Umbilical cord (tissue), 2 donors: ENCODE measurements around the gene OSBP2. TPM values are rescaled to one million over a fixed set of nuclear protein-coding genes. Genes with fewer than 3 reads are reported as not detected.
A peak's percentile ranks its signal among the peaks of the same experiment; 100 is the strongest.

Experiments used
- DNase-seq: peaks from one replicate; pipeline ENCODE4 v3.0.0-alpha.2; 2015; ENCODE audit warnings: low spot score
- total RNA-seq: library from RNA; depleted of rRNA; stranded (reverse); fragments of >200 nt; gene quantifications from one replicate; pipeline ENCODE4 v1.2.3, GENCODE V29; 2014; ENCODE audit warnings: low replicate concordance; ENCODE audit not compliant: insufficient read depth

The OSBP2 gene
- total RNA-seq, 1 donor from 2014 or later, result 16.9 TPM

- no peak for DNase-seq
Observed at GRCh38 chr22:30809086-30809485, 114.4 kb downstream of the OSBP2 start.

GRCh38 chr22:30810105-30810504 is 115.4 kb downstream of the OSBP2 start:
- DNase-seq, result no peak

- no peak for DNase-seq
Observed at GRCh38 chr22:30813936-30814335, 119.3 kb downstream of the OSBP2 start.

GRCh38 chr22:30816413-30816812 is 121.7 kb downstream of the OSBP2 start:
- DNase-seq, result no peak

- DNase-seq, result no peak
Observed at GRCh38 chr22:30821381-30821780, 126.7 kb downstream of the OSBP2 start.

- DNase-seq, result no peak
Observed at GRCh38 chr22:30821863-30822215, 127.2 kb downstream of the OSBP2 start.

GRCh38 chr22:30822216-30823014 is 127.7 kb downstream of the OSBP2 start:
- DNase-seq, result no peak

GRCh38 chr22:30823015-30823370 is 128.3 kb downstream of the OSBP2 start:
- DNase-seq, result no peak

- no peak for DNase-seq
Observed at GRCh38 chr22:30824096-30824495, 129.4 kb downstream of the OSBP2 start.

GRCh38 chr22:30824711-30825110 is 130.0 kb downstream of the OSBP2 start:
- no peak for DNase-seq

- DNase-seq, result no peak
Observed at GRCh38 chr22:30825711-30826505, 131.2 kb downstream of the OSBP2 start.

GRCh38 chr22:30826670-30827355 is 132.1 kb downstream of the OSBP2 start:
- no peak for DNase-seq

- no peak for DNase-seq
Observed at GRCh38 chr22:30827646-30828045, 133.0 kb downstream of the OSBP2 start.

- DNase-seq, result no peak
Observed at GRCh38 chr22:30828187-30829155, 133.8 kb downstream of the OSBP2 start.

GRCh38 chr22:30829901-30830550 is 135.4 kb downstream of the OSBP2 start:
- no peak for DNase-seq

GRCh38 chr22:30830907-30831306 is 136.2 kb downstream of the OSBP2 start:
- DNase-seq, result peak; percentile 12

GRCh38 chr22:30832407-30832987 is 137.8 kb downstream of the OSBP2 start:
- no peak for DNase-seq

- DNase-seq, result no peak
Observed at GRCh38 chr22:30833322-30833721, 138.6 kb downstream of the OSBP2 start.

GRCh38 chr22:30837531-30837930 is 142.9 kb downstream of the OSBP2 start:
- DNase-seq, result no peak

- no peak for DNase-seq
Observed at GRCh38 chr22:30838111-30838510, 143.4 kb downstream of the OSBP2 start.
